GM12872 (cell line): ENCODE results near the gene CADPS2.

Source experiments
- TF ChIP-seq, protein P1 (sequence below): IDR thresholded peaks from 3 replicates; pipeline ENCODE4 v1.5.1; 2011; ENCODE audit warnings: low read depth, mild to moderate bottlenecking, low read length, moderate library complexity; ENCODE audit not compliant: insufficient read depth

The CADPS2 gene

GRCh38 chr7:122802301-122802751 lies 83.9 kb downstream of the CADPS2 start:
- TF ChIP-seq, protein P1, sequence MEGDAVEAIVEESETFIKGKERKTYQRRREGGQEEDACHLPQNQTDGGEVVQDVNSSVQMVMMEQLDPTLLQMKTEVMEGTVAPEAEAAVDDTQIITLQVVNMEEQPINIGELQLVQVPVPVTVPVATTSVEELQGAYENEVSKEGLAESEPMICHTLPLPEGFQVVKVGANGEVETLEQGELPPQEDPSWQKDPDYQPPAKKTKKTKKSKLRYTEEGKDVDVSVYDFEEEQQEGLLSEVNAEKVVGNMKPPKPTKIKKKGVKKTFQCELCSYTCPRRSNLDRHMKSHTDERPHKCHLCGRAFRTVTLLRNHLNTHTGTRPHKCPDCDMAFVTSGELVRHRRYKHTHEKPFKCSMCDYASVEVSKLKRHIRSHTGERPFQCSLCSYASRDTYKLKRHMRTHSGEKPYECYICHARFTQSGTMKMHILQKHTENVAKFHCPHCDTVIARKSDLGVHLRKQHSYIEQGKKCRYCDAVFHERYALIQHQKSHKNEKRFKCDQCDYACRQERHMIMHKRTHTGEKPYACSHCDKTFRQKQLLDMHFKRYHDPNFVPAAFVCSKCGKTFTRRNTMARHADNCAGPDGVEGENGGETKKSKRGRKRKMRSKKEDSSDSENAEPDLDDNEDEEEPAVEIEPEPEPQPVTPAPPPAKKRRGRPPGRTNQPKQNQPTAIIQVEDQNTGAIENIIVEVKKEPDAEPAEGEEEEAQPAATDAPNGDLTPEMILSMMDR = no peak

DNA sequence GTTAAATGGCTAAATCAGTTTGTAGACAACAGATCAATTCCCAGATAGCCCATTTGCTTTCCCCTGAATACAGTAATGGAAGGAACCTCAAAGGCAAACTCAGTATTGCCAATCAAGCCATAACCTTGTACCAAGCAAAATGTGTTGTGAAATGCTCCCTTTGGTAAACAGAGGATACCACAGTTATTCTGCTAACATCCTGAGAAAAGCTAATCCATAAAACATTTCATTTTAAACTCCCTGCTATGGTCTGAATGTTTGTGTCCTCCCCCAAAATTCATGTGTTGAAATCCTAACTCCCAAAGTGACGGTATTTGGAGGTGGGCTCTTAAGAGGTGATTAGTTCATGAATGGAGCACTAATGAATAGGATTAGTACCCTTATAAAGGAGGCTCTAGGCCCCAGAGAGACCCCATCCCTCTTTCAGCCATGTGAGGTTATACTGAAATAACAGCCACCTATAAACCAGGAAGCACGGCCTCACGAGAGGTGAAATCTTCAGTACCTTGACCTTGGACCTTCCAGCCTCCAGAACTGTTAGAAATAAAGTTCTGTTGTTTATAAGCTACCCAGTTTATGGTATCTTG lies 94.2 kb downstream of the CADPS2 start:
- TF ChIP-seq, protein P1 = no peak

DNA sequence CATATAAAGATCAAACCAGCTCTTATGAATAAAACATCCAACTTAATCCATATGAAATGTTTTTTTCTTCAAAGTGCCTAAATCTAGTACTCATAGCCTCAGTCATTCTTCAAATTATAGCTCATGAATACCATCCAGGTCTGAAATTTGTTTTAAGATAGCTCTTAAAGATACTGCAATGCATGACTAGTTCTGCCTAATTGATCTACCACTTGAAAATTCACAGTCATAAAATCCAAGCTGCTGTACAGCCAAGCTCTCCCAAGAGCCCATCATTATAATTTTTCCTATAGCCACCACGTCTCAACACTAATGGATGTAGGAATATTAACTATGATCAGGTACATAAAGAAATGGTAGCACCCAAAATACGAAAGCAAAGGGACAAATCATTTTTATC lies 95.7 kb downstream of the CADPS2 start:
- TF ChIP-seq, protein P1 = no peak

DNA sequence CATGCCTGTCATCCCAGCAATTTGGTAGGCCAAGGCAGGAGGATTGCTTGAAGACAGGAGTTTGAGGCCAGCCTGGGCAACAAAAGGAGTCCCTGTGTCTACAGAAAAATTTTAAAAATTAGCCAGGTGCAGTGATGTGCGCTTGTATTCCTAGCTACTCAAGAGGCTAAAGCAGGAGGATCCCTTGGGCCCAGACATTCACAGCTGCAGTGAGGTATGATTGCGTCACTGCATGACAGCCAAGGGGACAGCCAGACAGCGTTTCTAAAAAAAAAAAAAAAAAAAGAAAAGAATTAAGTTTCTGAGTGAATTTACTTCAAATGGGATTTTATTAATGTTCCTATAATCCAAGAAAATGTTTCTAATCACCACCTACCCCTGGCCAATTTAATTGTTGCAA lies 96.1 kb downstream of the CADPS2 start:
- TF ChIP-seq, protein P1 = no peak

DNA sequence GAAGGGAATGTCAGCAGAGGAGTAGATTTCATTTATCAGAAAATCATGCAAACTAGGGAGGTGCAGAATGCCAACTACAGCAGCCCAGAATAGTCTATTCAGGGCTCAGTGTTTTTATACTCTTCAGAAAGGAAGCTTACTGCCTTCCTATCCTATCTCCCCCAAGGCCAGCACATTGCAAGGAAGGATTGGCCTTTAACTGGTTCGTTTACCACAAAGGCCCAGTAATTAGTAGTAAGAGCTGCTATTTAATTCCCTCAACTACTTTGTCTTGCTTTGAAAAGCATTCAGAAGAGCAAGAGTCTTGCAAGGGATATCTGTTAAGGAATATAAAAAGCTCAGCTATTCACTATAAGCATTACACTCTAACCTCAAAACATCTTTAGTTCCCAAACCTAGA lies 97.1 kb downstream of the CADPS2 start:
- TF ChIP-seq, protein P1 = no peak

DNA sequence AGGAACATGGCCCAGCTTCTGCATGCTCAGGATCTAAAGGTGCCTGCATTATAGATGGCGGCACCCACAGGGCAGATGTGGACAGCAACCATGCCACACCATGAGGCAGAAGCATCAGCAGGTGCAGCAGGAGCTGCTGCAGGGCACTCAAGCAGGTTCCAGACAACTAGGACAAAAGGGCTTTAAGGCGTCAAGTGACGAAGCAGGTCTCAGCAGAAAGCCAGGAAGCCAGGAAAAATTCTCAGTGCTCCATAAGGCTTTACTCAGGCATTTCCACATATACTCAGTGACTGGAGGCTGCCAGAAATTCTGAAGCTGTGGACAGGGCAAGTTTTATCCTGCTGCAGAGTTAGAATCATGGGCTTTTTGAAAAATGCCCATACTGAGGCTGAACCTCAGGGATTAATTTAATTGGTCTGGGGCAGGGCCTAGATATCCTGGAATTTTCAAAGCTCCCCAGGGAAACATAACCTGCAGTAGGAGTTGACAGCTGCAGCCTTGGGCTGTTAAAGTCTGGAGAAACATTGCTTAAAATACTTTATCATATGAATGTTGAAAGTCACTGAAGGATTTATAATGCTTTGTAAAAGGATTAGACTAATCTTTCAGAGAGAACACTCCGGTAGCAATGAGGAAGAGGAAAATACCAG lies 115.4 kb downstream of the CADPS2 start:
- TF ChIP-seq, protein P1 = no peak

GRCh38 chr7:122768827-122769226 lies 117.4 kb downstream of the CADPS2 start:
- TF ChIP-seq, protein P1 = no peak
